ENCODE results near the gene PSMC4.

- TF ChIP-seq, protein P1, sequence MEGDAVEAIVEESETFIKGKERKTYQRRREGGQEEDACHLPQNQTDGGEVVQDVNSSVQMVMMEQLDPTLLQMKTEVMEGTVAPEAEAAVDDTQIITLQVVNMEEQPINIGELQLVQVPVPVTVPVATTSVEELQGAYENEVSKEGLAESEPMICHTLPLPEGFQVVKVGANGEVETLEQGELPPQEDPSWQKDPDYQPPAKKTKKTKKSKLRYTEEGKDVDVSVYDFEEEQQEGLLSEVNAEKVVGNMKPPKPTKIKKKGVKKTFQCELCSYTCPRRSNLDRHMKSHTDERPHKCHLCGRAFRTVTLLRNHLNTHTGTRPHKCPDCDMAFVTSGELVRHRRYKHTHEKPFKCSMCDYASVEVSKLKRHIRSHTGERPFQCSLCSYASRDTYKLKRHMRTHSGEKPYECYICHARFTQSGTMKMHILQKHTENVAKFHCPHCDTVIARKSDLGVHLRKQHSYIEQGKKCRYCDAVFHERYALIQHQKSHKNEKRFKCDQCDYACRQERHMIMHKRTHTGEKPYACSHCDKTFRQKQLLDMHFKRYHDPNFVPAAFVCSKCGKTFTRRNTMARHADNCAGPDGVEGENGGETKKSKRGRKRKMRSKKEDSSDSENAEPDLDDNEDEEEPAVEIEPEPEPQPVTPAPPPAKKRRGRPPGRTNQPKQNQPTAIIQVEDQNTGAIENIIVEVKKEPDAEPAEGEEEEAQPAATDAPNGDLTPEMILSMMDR (conservative IDR thresholded peaks at IDR 0.05; ENCODE audit: low read length) = no peak
- TF ChIP-seq EZH2phosphoT487 (IDR thresholded peaks at IDR 0.05; ENCODE audit: borderline replicate concordance) = no peak
Observed at GRCh38 chr19:39971380-39972035, 543 bp downstream of the PSMC4 start.
